GM19240 (cell line): Measurements from ENCODE around the gene KRTAP19-1.

Experiments
- DNase-seq: peaks from one replicate; pipeline ENCODE4 v3.0.0; 2011; ENCODE audit warnings: low spot score; ENCODE audit not compliant: insufficient read length

Gene KRTAP19-1

GRCh38 chr21:30430170-30430655 lies 50.0 kb downstream of the KRTAP19-1 start, which contains the start of gene KRTAP13-4:
KRTAP13-4 (plus strand) TSS chr21:30430220; CDS start chr21:30430276, 56 bp downstream.
- DNase-seq: no peak
